HCT116 (cell line): ENCODE results near the gene SMARCD1. TPM values are rescaled to one million over a fixed set of nuclear protein-coding genes. Genes with fewer than 3 reads are reported as not detected.

Source experiments
- ATAC-seq: fragments of 200-7000 bp; cut with Tn5 transposase; 2 replicates; pipeline ENCODE4 v1.9.1; 2020; ENCODE audit warnings: mild to moderate bottlenecking, moderate library complexity
- BruUV-seq: library from RNA; stranded (reverse); fragments of 400-500 nt; replicated peaks from 2 replicates; lab custom pipeline; 2021; lab: Mats Ljungman, UMichigan
- CTCF ChIA-PET: fragments of 300-600 bp; sonication (Branson Sonifier 250); formaldehyde crosslinking; loops from one replicate; lab custom pipeline; 2021; ENCODE audit warnings: antibody characterized with exemption; lab: Charles Lee
- POLR2A ChIA-PET: fragments of 300-600, 350-600 bp; sonication (Branson Sonifier 250); formaldehyde crosslinking; loops from one replicate; lab custom pipeline; 2021; ENCODE audit warnings: antibody characterized with exemption; lab: Charles Lee
- RAD21 ChIA-PET, 2 experiments: fragments of 300-600 bp; sonication (Branson Sonifier 250); formaldehyde crosslinking; loops; one replicate each; lab custom pipeline; 2023; ENCODE audit warnings: low total read pairs in 2 of 2; ENCODE audit not compliant: uncharacterized antibody in 2 of 2, unreplicated experiment in 2 of 2, low non-redundant PET in 1 of 2; lab: Charles Lee
- DNase-seq: peaks from one replicate; pipeline ENCODE4 v3.0.0-alpha.2; 2010; ENCODE audit warnings: low read depth, low spot score
- H2AFZ ChIP-seq: fragments of 200-600 bp; shearing (Covaris generic), sonication (generic); 2 replicates; pipeline ENCODE4 v1.6.1; 2017; ENCODE audit warnings: low read depth, mixed run types, mixed read lengths, antibody characterized with exemption, low read length; ENCODE audit not compliant: poor library complexity, severe bottlenecking
- H3K27ac ChIP-seq: 2 replicates; pipeline ENCODE4 v1.5.1; 2012; ENCODE audit warnings: low read depth, low read length
- H3K27me3 ChIP-seq: fragments of 200-600 bp; sonication (generic); 2 replicates; pipeline ENCODE4 v1.6.1; 2016; ENCODE audit warnings: mixed run types, low read length, mixed read lengths; ENCODE audit not compliant: insufficient read depth
- H3K36me3 ChIP-seq, 2 experiments: fragments of 200-500 bp in 1 of 2; fragments of 200-600 bp in 1 of 2; sonication (Bioruptor generic) in 1 of 2; sonication (generic) in 1 of 2; 2 replicates each; pipeline versions ENCODE4 v1.5.1 to v1.6.1; 2014 to 2016; ENCODE audit warnings: low read length in 2 of 2, inconsistent platforms in 1 of 2, mixed read lengths in 1 of 2, mixed run types in 1 of 2; ENCODE audit not compliant: insufficient read depth in 2 of 2, control insufficient read depth in 1 of 2
- H3K4me1 ChIP-seq, 2 experiments: fragments of 200-600 bp in 1 of 2; sonication (generic) in 1 of 2; 2 replicates each; pipeline versions ENCODE4 v1.5.1 to v1.6.1; 2012 to 2017; ENCODE audit warnings: low read length in 2 of 2, inconsistent platforms in 1 of 2, mild to moderate bottlenecking in 1 of 2, mixed read lengths in 1 of 2, mixed run types in 1 of 2, moderate library complexity in 1 of 2; ENCODE audit not compliant: insufficient read depth in 2 of 2, control insufficient read depth in 1 of 2
- H3K4me2 ChIP-seq: fragments of 200-600 bp; sonication (generic); 2 replicates; pipeline ENCODE4 v1.6.1; 2017; ENCODE audit warnings: mixed run types, low read length, mixed read lengths
- H3K4me3 ChIP-seq, 2 experiments: fragments of 200-600 bp in 1 of 2; sonication (generic) in 1 of 2; replicated peaks in 1 of 2; 2 replicates each; pipeline ENCODE4 v1.5.1; 2011 to 2016; ENCODE audit warnings: low read length in 2 of 2, control low read depth in 1 of 2, low read depth in 1 of 2, mild to moderate bottlenecking in 1 of 2, mixed read lengths in 1 of 2, mixed run types in 1 of 2
- H3K79me2 ChIP-seq: fragments of 200-600 bp; sonication (generic); 2 replicates; pipeline ENCODE4 v1.6.1; 2017; ENCODE audit warnings: mild to moderate bottlenecking, mixed run types, low read length, moderate library complexity, mixed read lengths; ENCODE audit not compliant: insufficient read depth
- H3K9ac ChIP-seq: fragments of 200-600 bp; sonication (generic); 2 replicates; pipeline ENCODE4 v1.6.1; 2016; ENCODE audit warnings: low read length, mixed read lengths
- H3K9me2 ChIP-seq: fragments of 200-600 bp; sonication (generic), shearing (Covaris generic); 2 replicates; pipeline ENCODE4 v1.6.1; 2017; ENCODE audit warnings: mixed run types, mild to moderate bottlenecking, moderate library complexity; ENCODE audit not compliant: insufficient read depth
- H3K9me3 ChIP-seq, 2 experiments: fragments of 200-500 bp in 1 of 2; fragments of 200-600 bp in 1 of 2; sonication (Bioruptor generic) in 1 of 2; sonication (generic) in 1 of 2; 2 replicates each; pipeline ENCODE4 v1.6.1; 2014 to 2017; ENCODE audit warnings: low read length in 2 of 2, mixed read lengths in 2 of 2, inconsistent platforms in 1 of 2, low read depth in 1 of 2, mild to moderate bottlenecking in 1 of 2, mixed run types in 1 of 2, moderate library complexity in 1 of 2; ENCODE audit not compliant: control insufficient read depth in 1 of 2, insufficient read depth in 1 of 2
- H4K20me1 ChIP-seq: fragments of 200-600 bp; sonication (generic), shearing (Covaris generic); 2 replicates; pipeline ENCODE4 v1.6.1; 2017; ENCODE audit warnings: mixed run types, mild to moderate bottlenecking, moderate library complexity; ENCODE audit not compliant: insufficient read depth
- ATF3 ChIP-seq: IDR thresholded peaks from 2 replicates; pipeline ENCODE4 v1.6.1; 2012
- CBX3 ChIP-seq: IDR thresholded peaks from 2 replicates; pipeline ENCODE4 v1.6.1; 2012; ENCODE audit warnings: low read depth
- CEBPB ChIP-seq: IDR thresholded peaks from 2 replicates; pipeline ENCODE4 v1.6.1; 2012; ENCODE audit warnings: low read depth
- CTCF ChIP-seq, 3 experiments: fragments of 200-600 bp in 1 of 3; sonication (generic) in 1 of 3; IDR thresholded peaks in 2 of 3; conservative IDR thresholded peaks in 1 of 3; 2 replicates each; pipeline ENCODE4 v1.5.1; 2012 to 2017; ENCODE audit warnings: low read depth in 2 of 3, low read length in 2 of 3, antibody characterized with exemption in 1 of 3, borderline replicate concordance in 1 of 3, control low read depth in 1 of 3, mild to moderate bottlenecking in 1 of 3, mixed read lengths in 1 of 3, mixed run types in 1 of 3, moderate library complexity in 1 of 3; ENCODE audit not compliant: insufficient read depth in 1 of 3
- EGR1 ChIP-seq: IDR thresholded peaks from 2 replicates; pipeline ENCODE4 v1.6.1; 2012; ENCODE audit warnings: low read depth
- ELF1 ChIP-seq: IDR thresholded peaks from 2 replicates; pipeline ENCODE4 v1.6.1; 2012; ENCODE audit warnings: low read depth, borderline replicate concordance
- EZH2 ChIP-seq: fragments of 200-600 bp; sonication (generic); IDR thresholded peaks from 2 replicates; pipeline ENCODE4 v1.6.1; 2017; ENCODE audit warnings: antibody characterized with exemption, mixed run types
- FOSL1 ChIP-seq: IDR thresholded peaks from 2 replicates; pipeline ENCODE4 v1.6.1; 2012; ENCODE audit warnings: low read depth
- JUND ChIP-seq: IDR thresholded peaks from 2 replicates; pipeline ENCODE4 v1.6.1; 2012
- POLR2A ChIP-seq: IDR thresholded peaks from 2 replicates; pipeline ENCODE4 v1.7.0; 2011; ENCODE audit warnings: borderline replicate concordance; ENCODE audit not compliant: insufficient read depth, insufficient read length; ENCODE audit errors: extremely low read depth
- POLR2AphosphoS5 ChIP-seq: IDR thresholded peaks from 2 replicates; pipeline ENCODE4 v1.6.1; 2011; ENCODE audit warnings: mild to moderate bottlenecking, low read depth, low read length, moderate library complexity
- REST ChIP-seq: IDR thresholded peaks from 2 replicates; pipeline ENCODE4 v1.6.1; 2012; ENCODE audit warnings: low read depth
- SIN3A ChIP-seq: IDR thresholded peaks from 2 replicates; pipeline ENCODE4 v1.6.1; 2012; ENCODE audit warnings: low read depth
- TCF7L2 ChIP-seq: IDR thresholded peaks from 2 replicates; pipeline ENCODE4 v1.7.0; 2011; ENCODE audit warnings: borderline replicate concordance, inconsistent platforms; ENCODE audit not compliant: insufficient read depth, insufficient read length; ENCODE audit errors: extremely low read depth
- ZBTB33 ChIP-seq: IDR thresholded peaks from 2 replicates; pipeline ENCODE4 v1.6.1; 2011; ENCODE audit warnings: mild to moderate bottlenecking, low read length, moderate library complexity; ENCODE audit not compliant: insufficient replicate concordance; ENCODE audit errors: extremely low read depth
- ZFX ChIP-seq: fragments of 450-650 bp; IDR thresholded peaks from 2 replicates; pipeline ENCODE4 v1.6.1; 2017
- ZNF274 ChIP-seq: fragments of 200-500 bp; sonication (Bioruptor generic); IDR thresholded peaks from 2 replicates; pipeline ENCODE4 v1.6.1; 2014; ENCODE audit warnings: mild to moderate bottlenecking, low read depth, low read length, inconsistent platforms
- intact Hi-C: fragments of 100-400 bp; cut with micrococcal nuclease; formaldehyde crosslinking; loops from 2 replicates; pipeline ENCODE4 v1.10.0; 2022
- total RNA-seq: library from RNA; stranded (reverse); gene quantifications from one replicate; pipeline ENCODE4 v1.2.1, GENCODE V29; 2021; ENCODE audit not compliant: unreplicated experiment

SMARCD1 gene
- total RNA-seq, 1 experiment from 2014 or later: 64.8 TPM

GRCh38 chr12:50121641-50122040 is 36.5 kb downstream of the SMARCD1 start:
- H3K4me3 ChIP-seq: no peak overlapping the region
- no peaks in the 10 kb centered on the region for H3K9me3 ChIP-seq
- no peak for ATAC-seq
- H3K4me1 ChIP-seq: no peaks in the 10 kb centered on the region
- H3K27ac ChIP-seq: no peak overlapping the region
- peaks cover 0 to 13% of the 10 kb centered on the region in 2 experiments; a peak in 2 of 4 replicates for H3K36me3 ChIP-seq
- no peaks in the 10 kb centered on the region for H3K27me3 ChIP-seq
- no TSS peak for BruUV-seq
- H3K9ac ChIP-seq: no peak overlapping the region
- TF ChIP-seq TCF7L2 (no peak), POLR2A (no peak), ZNF274 (no peak), CEBPB (no peak), JUND (no peak), CBX3 (no peak), REST (no peak), FOSL1 (no peak), POLR2AphosphoS5 (no peak), CTCF (IDR thresholded peaks at IDR 0.05 in 2 of 3, conservative IDR thresholded peaks at IDR 0.05 in 1 of 3; ENCODE audit: borderline replicate concordance in 1 of 3, insufficient read depth in 1 of 3, low read depth in 2 of 3, low read length in 2 of 3) (no peak), EZH2 (no peak), ZBTB33 (no peak), EGR1 (no peak), ZFX (no peak), ATF3 (no peak), ELF1 (no peak), SIN3A (no peak)
- ChIA-PET CTCF (no interaction called here), POLR2A (interaction anchor here (1.2 kb wide), 1 partner anchor 8 kb away, joined by 3 read pairs; no protein-coding TSS in a partner anchor), RAD21 (no interaction called here)
- no peak overlapping the region for H2AFZ ChIP-seq
- no peak for DNase-seq
- no peaks in the 10 kb centered on the region for H3K9me2 ChIP-seq
- H3K79me2 ChIP-seq: peaks cover 21% of the 10 kb centered on the region
- no peak overlapping the region for H3K4me2 ChIP-seq
- intact Hi-C loops: no loop called here
- H4K20me1 ChIP-seq: no peaks in the 10 kb centered on the region
